Subcutaneous abdominal adipose tissue (tissue), 5 donors: ENCODE measurements around the gene ZNF789.
A peak's percentile ranks its signal among the peaks of the same experiment; 100 is the strongest.

ENCODE experiments used
- H3K27ac ChIP-seq: one replicate; pipeline ENCODE4 v1.7.0; 2013; ENCODE audit warnings: low read depth, mild to moderate bottlenecking, inconsistent platforms, low read length, moderate library complexity
- H3K27me3 ChIP-seq, 5 donors: one replicate each; pipeline ENCODE4 v1.7.0; 2013; ENCODE audit warnings: low read length in 5 of 5, inconsistent platforms in 1 of 5; ENCODE audit not compliant: control insufficient read depth in 5 of 5, insufficient read depth in 4 of 5
- H3K36me3 ChIP-seq, 5 donors: one replicate each; pipeline ENCODE4 v1.7.0; 2013; ENCODE audit warnings: low read length in 5 of 5; ENCODE audit not compliant: control insufficient read depth in 5 of 5, insufficient read depth in 5 of 5
- H3K4me1 ChIP-seq, 5 donors: one replicate each; pipeline ENCODE4 v1.7.0; 2013; ENCODE audit warnings: low read length in 5 of 5, mild to moderate bottlenecking in 3 of 5, moderate library complexity in 1 of 5; ENCODE audit not compliant: control insufficient read depth in 5 of 5, insufficient read depth in 5 of 5
- H3K4me3 ChIP-seq, 5 donors: one replicate each; pipeline ENCODE4 v1.7.0; 2013; ENCODE audit warnings: low read length in 5 of 5, low read depth in 1 of 5
- H3K9ac ChIP-seq, 5 donors: one replicate each; pipeline ENCODE4 v1.7.0; 2013; ENCODE audit warnings: low read length in 5 of 5, mild to moderate bottlenecking in 4 of 5, moderate library complexity in 3 of 5
- H3K9me3 ChIP-seq, 5 donors: one replicate each; pipeline ENCODE4 v1.7.0; 2013; ENCODE audit warnings: low read length in 5 of 5; ENCODE audit not compliant: control insufficient read depth in 5 of 5
- donor health status: healthy.
- donor health status: healthy.
- donor health status: healthy.
- donor health status: healthy.
- donor health status: healthy.

Gene ZNF789

DNA sequence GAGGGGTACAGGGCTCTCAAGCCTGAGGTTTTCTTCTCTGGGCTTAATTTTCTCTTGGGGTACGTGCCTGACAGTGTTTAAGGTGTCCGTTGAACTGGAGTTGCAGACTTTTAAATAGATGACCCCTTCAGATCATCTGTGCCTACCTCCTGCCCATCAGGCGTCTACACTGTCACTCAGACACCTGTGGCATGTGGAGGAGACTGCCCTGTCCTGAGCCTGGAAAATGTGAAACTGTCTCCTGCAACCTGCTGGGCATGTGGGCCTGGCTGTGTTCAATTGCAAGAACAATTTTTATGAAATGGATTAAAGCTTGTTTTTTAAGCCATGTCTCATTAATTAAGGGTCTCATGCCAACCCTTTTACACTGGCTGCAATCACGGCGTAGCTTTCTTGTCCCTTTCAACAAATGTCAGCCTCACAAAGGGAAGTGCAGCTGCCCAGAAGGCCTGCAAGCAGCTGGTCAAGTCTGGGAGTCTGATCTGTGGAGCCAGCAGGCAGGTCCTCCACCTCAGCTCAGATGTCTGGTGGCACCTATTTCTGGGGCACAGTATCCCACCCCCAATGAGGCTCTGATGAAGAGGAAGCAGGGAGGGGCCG lies 15.5 kb upstream of the ZNF789 start:
- Histone ChIP-seq H3K9ac (no peak overlapping the region), H3K4me1 (peaks cover 1 to 17% (median 13%) of the 10 kb centered on the region in 5 donors), H3K4me3 (no peak overlapping the region), H3K36me3 (peaks cover 0 to 84% (median 82%) of the 10 kb centered on the region in 5 donors), H3K9me3 (no peaks in the 10 kb centered on the region), H3K27me3 (no peaks in the 10 kb centered on the region), H3K27ac (no peak overlapping the region)

- no peaks in the 10 kb centered on the region for H3K9me3 ChIP-seq
- no peaks in the 10 kb centered on the region for H3K27me3 ChIP-seq
- peaks cover 0 to 80% (median 74%) of the 10 kb centered on the region in 5 donors for H3K36me3 ChIP-seq
- no peak overlapping the region for H3K27ac ChIP-seq
- H3K4me3 ChIP-seq: no peak overlapping the region
- H3K4me1 ChIP-seq: peaks cover under 1 to 13% (median 10%) of the 10 kb centered on the region in 5 donors
- H3K9ac ChIP-seq: no peak overlapping the region
Measured at GRCh38 chr7:99457650-99458493, 14.8 kb upstream of the ZNF789 start.

DNA sequence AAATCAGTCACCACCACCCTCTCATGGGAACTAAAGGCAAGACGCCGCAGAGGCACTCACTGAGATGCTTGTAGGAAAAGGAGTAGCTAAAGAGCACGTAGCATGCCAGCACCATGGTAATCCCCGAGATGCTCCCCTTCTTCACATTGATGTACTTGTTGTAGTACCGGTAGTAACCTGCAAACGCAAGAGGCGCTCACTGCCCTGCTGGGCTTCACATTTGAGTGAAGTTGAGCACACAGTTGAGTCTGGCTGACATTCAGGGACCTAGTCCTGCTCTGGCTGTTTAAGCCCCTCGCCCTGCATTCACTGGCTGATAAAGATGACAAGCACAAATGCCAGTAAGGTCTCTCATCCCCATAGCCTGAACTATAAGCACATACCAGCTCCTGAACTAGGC lies 13.6 kb upstream of the ZNF789 start:
- H3K9me3 ChIP-seq: no peaks in the 10 kb centered on the region
- H3K4me1 ChIP-seq: peaks cover 2 to 17% (median 10%) of the 10 kb centered on the region in 5 donors
- H3K27me3 ChIP-seq: no peaks in the 10 kb centered on the region
- H3K27ac ChIP-seq: no peak overlapping the region
- peaks cover 0 to 73% (median 67%) of the 10 kb centered on the region in 5 donors for H3K36me3 ChIP-seq
- no peak overlapping the region for H3K4me3 ChIP-seq
- no peak overlapping the region for H3K9ac ChIP-seq

DNA sequence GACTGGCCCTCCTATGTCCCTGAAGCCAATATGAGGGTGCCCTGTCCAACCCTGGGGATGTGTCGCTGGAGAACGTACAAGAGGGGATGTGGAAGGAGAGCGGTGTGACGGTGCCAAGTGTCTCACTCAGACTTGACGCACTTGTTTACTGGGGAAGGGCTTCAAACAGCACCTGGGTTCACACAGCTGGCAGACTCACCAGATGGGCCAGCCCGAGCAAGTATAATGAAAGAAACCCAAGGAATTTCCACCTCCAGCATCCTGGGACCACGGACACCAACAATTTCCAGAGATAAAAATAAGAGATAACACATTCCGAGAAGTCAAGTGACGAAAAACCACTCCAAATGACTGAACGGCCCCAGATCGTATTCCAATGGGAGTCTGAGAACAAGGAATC lies 12.0 kb upstream of the ZNF789 start:
- Histone ChIP-seq H3K27ac (no peak overlapping the region), H3K9me3 (no peaks in the 10 kb centered on the region), H3K4me3 (no peak overlapping the region), H3K9ac (no peak overlapping the region), H3K27me3 (no peaks in the 10 kb centered on the region), H3K4me1 (peaks cover 7 to 31% (median 23%) of the 10 kb centered on the region in 5 donors), H3K36me3 (peaks cover 0 to 58% (median 52%) of the 10 kb centered on the region in 5 donors)

DNA sequence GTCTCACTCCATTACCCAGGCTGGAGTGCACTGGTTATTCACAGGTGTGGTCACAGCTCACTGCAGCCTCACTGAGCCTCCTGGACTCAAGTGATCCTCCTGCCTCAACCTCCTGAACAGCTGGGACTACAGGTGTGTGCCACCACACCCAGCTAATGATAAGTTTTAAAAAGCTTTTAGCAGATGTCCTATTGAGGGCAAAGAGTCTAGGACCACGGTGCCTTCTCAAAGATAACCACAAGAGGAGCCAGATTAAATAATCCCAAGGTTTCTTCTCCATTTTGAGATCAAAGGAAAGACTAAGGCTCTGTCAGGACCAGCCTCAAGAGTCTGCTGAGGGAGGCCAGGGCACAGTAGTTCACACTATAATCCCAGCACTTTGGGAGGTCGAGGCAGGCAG lies 11.5 kb upstream of the ZNF789 start:
- Histone ChIP-seq H3K4me3 (no peak overlapping the region), H3K27ac (no peak overlapping the region), H3K4me1 (peaks cover 7 to 33% (median 27%) of the 10 kb centered on the region in 5 donors), H3K9ac (peak overlapping the region in 1 of 5 donors; percentile 36), H3K9me3 (no peaks in the 10 kb centered on the region), H3K36me3 (peaks cover 0 to 52% (median 46%) of the 10 kb centered on the region in 5 donors), H3K27me3 (no peaks in the 10 kb centered on the region)

- Histone ChIP-seq H3K9ac (peak overlapping the region; percentile 88 to 97 (median 96)), H3K27me3 (no peaks in the 10 kb centered on the region), H3K4me3 (peak overlapping the region; percentile 91 to 100 (median 99)), H3K27ac (peak overlapping the region; percentile 80), H3K4me1 (peaks cover 7 to 39% (median 31%) of the 10 kb centered on the region in 5 donors), H3K36me3 (peaks cover 0 to 12% (median 9%) of the 10 kb centered on the region in 5 donors), H3K9me3 (no peaks in the 10 kb centered on the region)
Measured at GRCh38 chr7:99465421-99465768, 7.3 kb upstream of the ZNF789 start.

DNA sequence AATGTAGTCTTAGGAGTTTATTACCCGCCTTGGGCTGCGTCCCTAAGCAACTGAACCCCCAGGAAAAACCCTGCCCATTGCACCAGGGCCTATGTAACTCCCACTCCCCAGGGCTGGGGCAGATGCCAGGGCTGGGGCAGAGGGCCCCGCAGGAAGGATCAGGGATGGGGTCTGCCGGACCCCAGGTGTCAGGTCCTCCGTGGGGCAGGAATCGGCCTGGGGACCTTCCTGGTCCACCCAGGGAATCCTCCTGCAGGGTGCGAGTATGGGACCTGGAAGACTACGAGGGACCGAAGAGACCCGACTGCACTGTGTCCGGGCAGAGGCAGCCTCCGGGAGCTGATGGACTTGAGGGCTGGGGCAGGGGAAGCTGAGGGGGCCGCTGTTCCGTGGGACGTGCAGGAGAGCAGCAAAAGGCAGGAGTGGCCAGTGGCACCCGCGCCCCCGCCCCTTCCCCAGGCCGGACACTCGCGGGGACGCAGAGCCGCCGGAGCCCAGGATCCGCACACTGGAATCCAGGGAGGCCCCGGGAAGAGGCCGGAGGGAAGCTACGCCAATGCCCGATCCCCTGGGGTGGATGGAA lies 4.3 kb upstream of the ZNF789 start:
- Histone ChIP-seq H3K4me1 (peaks cover 5 to 40% (median 36%) of the 10 kb centered on the region in 5 donors), H3K27me3 (no peaks in the 10 kb centered on the region), H3K4me3 (no peak overlapping the region), H3K9ac (no peak overlapping the region), H3K27ac (no peak overlapping the region), H3K36me3 (peaks cover 0 to 5% (median 4%) of the 10 kb centered on the region in 5 donors), H3K9me3 (no peaks in the 10 kb centered on the region)

- Histone ChIP-seq H3K9me3 (no peaks in the 10 kb centered on the region), H3K27me3 (no peaks in the 10 kb centered on the region), H3K9ac (peak overlapping the region in 3 of 5 donors; percentile 26 to 59 (median 55)), H3K36me3 (no peaks in the 10 kb centered on the region), H3K4me3 (peak overlapping the region in 4 of 5 donors; percentile 22 to 58 (median 58)), H3K27ac (peak overlapping the region; percentile 57), H3K4me1 (peaks cover 5 to 44% (median 33%) of the 10 kb centered on the region in 5 donors)
Measured at GRCh38 chr7:99469381-99470065, 3.2 kb upstream of the ZNF789 start.

GRCh38 chr7:99473315-99473596 lies 566 bp downstream of the ZNF789 start:
- H3K4me3 ChIP-seq: peak overlapping the region; percentile 71 to 84 (median 82)
- peak overlapping the region; percentile 81 for H3K27ac ChIP-seq
- H3K9me3 ChIP-seq: no peaks in the 10 kb centered on the region
- peak overlapping the region; percentile 56 to 92 (median 89) for H3K9ac ChIP-seq
- peaks cover 0 to 30% (median 19%) of the 10 kb centered on the region in 5 donors for H3K4me1 ChIP-seq
- H3K27me3 ChIP-seq: no peaks in the 10 kb centered on the region
- H3K36me3 ChIP-seq: peaks cover 0 to 4% (median 3%) of the 10 kb centered on the region in 5 donors
